Measurements from ENCODE around the gene RSBN1L.
A peak's percentile ranks its signal among the peaks of the same experiment; 100 is the strongest.

Gene RSBN1L

GRCh38 chr7:77687100-77687746 is 9.0 kb upstream of the RSBN1L start:
- Histone ChIP-seq H3K4me3 (ENCODE audit: severe bottlenecking) (no peak overlapping the region), H3K27ac (ENCODE audit: poor library complexity, severe bottlenecking) (no peak overlapping the region), H3K9me3 (ENCODE audit: severe bottlenecking) (no peaks in the 10 kb centered on the region), H3K36me3 (ENCODE audit: low read depth) (peaks cover 36% of the 10 kb centered on the region), H3K4me1 (ENCODE audit: insufficient read depth, poor library complexity, severe bottlenecking) (peaks cover 11% of the 10 kb centered on the region), H3K27me3 (ENCODE audit: insufficient read depth, poor library complexity, severe bottlenecking) (no peaks in the 10 kb centered on the region)
- TF ChIP-seq CTCF (IDR thresholded peaks at IDR 0.05; ENCODE audit: poor library complexity, severe bottlenecking): no peak
- ATAC-seq (ENCODE audit: low read depth): 0 out of 3 replicates have a peak, but pooled peaks have one; percentile 22
- no peak for DNase-seq (ENCODE audit: low spot score)

- no peaks in the 10 kb centered on the region for H3K27me3 ChIP-seq (ENCODE audit: insufficient read depth, poor library complexity, severe bottlenecking)
- no peak overlapping the region for H3K27ac ChIP-seq (ENCODE audit: poor library complexity, severe bottlenecking)
- H3K9me3 ChIP-seq (ENCODE audit: severe bottlenecking): no peaks in the 10 kb centered on the region
- DNase-seq (ENCODE audit: low spot score) (no peak), ATAC-seq (ENCODE audit: low read depth) (no peak)
- TF ChIP-seq CTCF (IDR thresholded peaks at IDR 0.05; ENCODE audit: poor library complexity, severe bottlenecking): no peak
- peaks cover 11% of the 10 kb centered on the region for H3K4me1 ChIP-seq (ENCODE audit: insufficient read depth, poor library complexity, severe bottlenecking)
- no peak overlapping the region for H3K4me3 ChIP-seq (ENCODE audit: severe bottlenecking)
- peaks cover 34% of the 10 kb centered on the region for H3K36me3 ChIP-seq (ENCODE audit: low read depth)
These were observed 8.5 kb upstream of the RSBN1L start for GRCh38 chr7:77687747-77688144.

- TF ChIP-seq CTCF (IDR thresholded peaks at IDR 0.05; ENCODE audit: poor library complexity, severe bottlenecking): no peak
- no peak for ATAC-seq (ENCODE audit: low read depth)
- Histone ChIP-seq H3K4me3 (ENCODE audit: severe bottlenecking) (no peak overlapping the region), H3K36me3 (ENCODE audit: low read depth) (peaks cover 10% of the 10 kb centered on the region), H3K4me1 (ENCODE audit: insufficient read depth, poor library complexity, severe bottlenecking) (peaks cover 9% of the 10 kb centered on the region), H3K27ac (ENCODE audit: poor library complexity, severe bottlenecking) (no peak overlapping the region), H3K9me3 (ENCODE audit: severe bottlenecking) (no peaks in the 10 kb centered on the region), H3K27me3 (ENCODE audit: insufficient read depth, poor library complexity, severe bottlenecking) (no peaks in the 10 kb centered on the region)
- no peak for DNase-seq (ENCODE audit: low spot score)
These were observed 6.0 kb upstream of the RSBN1L start for GRCh38 chr7:77690289-77690688.

- no peak for TF ChIP-seq CTCF (IDR thresholded peaks at IDR 0.05; ENCODE audit: poor library complexity, severe bottlenecking)
- Histone ChIP-seq H3K27me3 (ENCODE audit: insufficient read depth, poor library complexity, severe bottlenecking) (no peaks in the 10 kb centered on the region), H3K4me1 (ENCODE audit: insufficient read depth, poor library complexity, severe bottlenecking) (peaks cover 4% of the 10 kb centered on the region), H3K27ac (ENCODE audit: poor library complexity, severe bottlenecking) (no peak overlapping the region), H3K9me3 (ENCODE audit: severe bottlenecking) (no peaks in the 10 kb centered on the region), H3K4me3 (ENCODE audit: severe bottlenecking) (no peak overlapping the region), H3K36me3 (ENCODE audit: low read depth) (peaks cover 10% of the 10 kb centered on the region)
- DNase-seq (ENCODE audit: low spot score) (no peak), ATAC-seq (ENCODE audit: low read depth) (no peak)
These were observed 4.3 kb upstream of the RSBN1L start for GRCh38 chr7:77691892-77692491.

All from RWPE2 (cell line).